Measurements from ENCODE around the gene FOXRED1.
A peak's percentile ranks its signal among the peaks of the same experiment; 100 is the strongest.
"Not testable (repeated sequence)": the region's sequence is repeated elsewhere in the genome, so short reads cannot be mapped to it uniquely, and the experiment has no call there.

Gene FOXRED1

DNA sequence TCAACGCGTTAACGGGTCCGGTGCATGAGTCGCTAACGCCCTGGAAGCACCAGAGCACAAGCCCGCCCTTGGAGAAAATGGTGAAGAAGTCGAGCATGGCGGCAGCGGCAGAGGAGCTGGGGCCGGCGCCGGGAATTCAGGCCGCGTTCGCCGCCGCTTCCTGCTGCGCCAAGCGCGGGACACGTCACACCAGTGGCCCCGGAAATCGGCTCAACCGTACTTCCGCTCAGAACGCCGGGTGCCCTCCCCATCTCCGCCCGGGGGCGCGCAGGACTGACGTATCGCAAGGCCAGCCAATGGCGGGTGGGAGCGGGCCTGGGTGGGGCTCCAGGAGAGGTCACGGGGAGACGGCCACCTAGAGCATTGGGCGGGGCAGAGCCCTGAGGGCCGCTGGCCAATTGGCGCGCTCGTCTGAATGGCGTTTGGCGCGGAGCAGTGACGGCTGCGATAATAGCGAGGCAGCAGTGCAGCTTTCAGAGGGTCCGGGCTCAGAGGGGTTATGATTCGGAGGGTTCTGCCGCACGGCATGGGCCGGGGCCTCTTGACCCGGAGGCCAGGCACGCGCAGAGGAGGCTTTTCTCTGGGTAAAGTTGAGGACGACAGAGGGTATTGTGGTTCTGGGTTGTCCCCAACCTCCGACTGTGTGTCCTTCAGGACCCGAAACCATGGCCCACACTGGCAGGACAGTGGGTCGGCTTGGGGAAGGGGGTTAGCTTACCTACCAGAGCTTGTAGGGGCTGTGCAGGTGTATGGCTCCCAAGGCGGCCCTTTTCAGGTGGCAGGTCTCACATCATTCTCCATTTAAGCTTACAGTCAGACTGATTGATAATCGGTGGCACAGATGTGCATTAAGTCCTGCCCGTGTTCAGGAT, at the start of gene FOXRED1, which contains the start of gene SRPRA:
FOXRED1 (plus strand) TSS at position 447 of the 872 bp plus-strand sequence; CDS start at position 500, 53 bp downstream.
SRPRA (minus strand) TSS at position 188 of the 872 bp plus-strand sequence; CDS start at position 97, 91 bp downstream.
- DNase-seq = peak; percentile 100

DNA sequence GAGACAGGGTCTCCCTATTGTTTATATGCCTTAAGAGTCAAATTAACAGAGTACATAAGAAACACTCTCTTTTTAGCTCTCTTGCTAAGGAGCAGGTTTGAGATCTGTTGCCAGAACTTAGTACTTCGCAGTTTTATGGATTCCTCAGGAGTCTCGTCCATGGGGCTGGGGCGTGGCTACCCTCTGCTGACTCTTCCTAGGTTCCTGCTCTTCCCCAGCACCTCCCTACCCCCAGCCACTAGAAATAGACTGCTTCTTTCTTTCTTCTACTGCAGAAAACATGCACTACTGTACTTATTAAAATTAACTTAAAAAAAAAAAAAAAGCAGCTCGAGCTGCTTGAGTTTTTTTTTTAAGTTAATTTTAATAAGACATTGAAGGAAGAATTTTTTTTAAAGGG, 49.4 kb upstream of the FOXRED1 start:
- no peak for DNase-seq

DNA sequence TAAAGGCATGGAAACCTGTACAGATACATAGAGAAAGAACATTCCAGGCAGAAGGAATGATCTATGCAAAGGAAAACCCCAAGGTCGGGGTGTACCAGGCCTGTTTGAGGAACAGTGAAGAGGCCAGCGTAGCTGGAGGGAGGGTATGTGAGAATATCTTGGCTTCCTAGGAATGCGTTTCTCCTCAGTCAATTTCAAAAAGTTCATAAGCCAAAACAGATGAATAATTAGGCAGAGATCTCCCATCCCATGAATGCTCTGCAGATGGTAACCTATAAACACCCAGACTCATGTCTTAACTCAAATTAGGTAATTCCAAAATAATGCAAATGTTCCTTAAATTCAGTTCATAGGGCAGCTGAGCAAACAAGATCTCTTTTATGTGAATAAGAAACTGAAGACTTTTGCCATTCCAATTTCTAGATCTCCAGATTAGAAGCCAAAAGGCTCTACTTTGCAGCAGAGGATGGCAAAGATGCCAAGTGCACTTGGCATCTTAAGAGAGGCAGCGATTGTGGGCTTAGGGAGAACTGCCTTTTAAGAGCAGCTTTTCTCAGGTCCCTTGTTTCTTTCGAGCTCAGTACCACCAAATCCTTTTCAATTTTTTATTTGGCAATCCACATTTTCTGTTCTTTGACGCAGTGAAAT, 44.2 kb upstream of the FOXRED1 start:
- no peak for DNase-seq

DNA sequence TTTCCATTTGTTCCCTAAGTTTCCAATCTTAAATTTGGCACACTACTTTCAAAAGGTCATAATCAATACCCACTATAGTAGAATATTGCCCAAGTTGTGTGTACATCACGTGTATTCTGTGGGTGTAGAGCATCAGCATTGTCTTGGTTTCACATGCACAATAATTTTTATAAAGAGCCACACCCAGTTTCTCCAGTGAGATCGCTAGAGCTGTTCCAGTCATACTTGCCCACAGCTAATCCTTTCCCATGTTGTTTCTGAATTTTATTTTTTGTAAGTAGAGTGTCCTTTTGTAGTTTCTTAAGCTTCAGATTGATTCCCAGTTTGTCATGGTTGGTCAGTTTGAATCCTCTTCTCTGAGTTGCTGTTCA, 43.7 kb upstream of the FOXRED1 start:
- no peak for DNase-seq

DNA sequence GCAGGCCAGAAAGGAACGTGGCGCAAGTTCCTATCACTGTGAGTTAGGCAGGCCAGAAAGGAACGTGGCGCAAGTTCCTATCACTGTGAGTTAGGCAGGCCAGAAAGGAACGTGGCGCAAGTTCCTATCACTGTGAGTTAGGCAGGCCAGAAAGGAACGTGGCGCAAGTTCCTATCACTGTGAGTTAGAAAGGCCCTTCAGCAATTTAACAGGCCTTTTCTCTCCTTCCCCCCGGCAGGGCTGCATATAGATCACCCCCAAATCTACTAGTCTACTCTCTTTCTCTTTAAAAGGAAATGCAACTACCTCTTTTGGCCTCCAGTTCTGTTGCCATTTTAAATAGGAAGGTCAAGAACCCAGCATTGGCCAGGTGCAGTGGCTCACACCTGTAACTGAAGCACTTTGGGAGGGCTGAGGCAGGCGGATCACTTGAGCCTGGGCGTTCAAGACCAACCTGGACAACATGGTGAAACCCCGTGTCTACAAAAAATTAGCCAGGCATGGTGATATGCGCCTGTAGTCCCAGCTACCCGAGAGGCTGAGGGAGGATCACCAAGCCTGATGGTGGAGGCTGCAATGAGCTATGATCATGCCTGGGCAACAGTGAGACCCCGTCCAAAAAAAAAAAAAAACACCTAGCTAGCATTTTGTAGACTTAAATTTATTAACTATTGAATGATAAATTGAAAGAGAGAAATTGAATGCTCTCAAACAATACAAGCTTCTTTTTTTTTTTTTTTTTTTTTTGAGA, 42.4 kb upstream of the FOXRED1 start:
- no peak for DNase-seq

- no peak for DNase-seq
Measured at GRCh38 chr11:126229858-126230540, 39.0 kb upstream of the FOXRED1 start.

DNA sequence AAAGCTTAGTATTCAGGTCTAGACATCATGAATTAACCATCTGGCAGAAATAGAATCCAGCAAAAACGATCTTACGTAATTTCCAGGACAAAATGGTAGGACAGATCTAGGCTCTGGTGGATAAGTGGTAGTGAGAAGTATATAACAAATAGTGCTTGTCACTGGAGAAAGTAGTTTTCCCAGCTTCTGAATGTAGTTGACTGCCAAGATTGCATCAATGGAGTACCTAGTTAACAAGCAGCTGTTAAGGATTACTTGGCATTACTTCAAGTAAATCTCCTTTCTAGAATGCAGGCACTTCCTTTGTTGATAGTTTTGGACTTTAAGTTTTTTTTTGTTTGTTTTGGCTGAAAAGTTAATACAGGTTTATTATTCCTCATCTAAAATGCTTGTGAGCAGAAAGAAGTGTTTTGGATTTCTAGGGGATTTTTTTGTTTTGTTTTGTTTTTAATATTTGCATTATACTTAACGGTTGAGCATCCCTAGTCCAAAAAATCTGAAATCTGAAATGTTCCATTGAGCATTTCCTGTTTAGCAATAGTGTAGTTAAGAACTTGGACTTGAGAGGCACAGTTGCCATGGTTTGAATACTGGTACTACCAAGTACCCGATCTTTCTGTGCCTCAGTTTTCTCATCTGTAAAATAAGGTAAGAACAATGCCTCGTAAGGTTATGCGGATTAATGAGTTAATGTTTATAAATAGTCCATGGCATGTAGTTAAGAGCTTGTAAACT, 37.1 kb upstream of the FOXRED1 start:
- DNase-seq = no peak

GRCh38 chr11:126232683-126233082, 36.3 kb upstream of the FOXRED1 start:
- DNase-seq = no peak

DNA sequence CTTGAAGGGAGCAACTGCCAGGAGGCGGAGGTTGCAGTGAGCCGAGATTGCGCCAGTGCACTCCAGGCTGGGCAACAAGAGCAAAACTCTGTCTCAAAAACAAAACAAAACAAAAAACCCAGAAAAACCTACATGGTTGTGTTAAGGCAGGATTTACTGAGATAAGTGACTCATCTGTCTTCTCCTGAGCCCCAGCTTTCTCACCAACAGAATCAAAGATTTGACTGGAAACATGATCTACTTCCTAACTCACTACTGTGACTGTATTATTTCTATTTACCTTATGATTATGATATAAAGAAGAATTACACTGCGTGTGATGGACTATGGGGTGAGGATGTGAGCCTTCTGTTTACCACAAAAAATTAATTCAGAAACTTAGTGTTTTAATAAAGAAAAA, 35.6 kb upstream of the FOXRED1 start:
- no peak for DNase-seq

- DNase-seq = no peak
Measured at GRCh38 chr11:126246636-126247035, 22.3 kb upstream of the FOXRED1 start.

GRCh38 chr11:126253265-126253664, 15.7 kb upstream of the FOXRED1 start:
- DNase-seq = no peak

DNA sequence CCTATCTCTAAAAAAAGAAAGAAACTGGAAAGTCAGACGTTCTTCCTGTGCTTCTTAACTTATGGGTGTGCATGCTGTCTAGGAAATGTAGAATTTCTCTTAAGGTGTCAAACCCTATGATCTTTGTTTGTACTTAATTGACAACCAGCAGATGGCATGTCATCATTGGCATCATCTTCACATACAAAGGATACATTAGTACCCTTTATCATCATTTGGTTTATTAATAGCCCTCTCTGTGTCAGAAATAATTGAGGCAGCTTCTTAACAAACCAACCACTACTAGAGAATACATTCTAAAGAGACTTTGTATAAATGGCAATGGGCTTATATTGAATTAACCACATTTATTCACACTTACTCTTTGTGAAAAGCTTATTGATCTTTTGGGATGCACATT, 14.1 kb upstream of the FOXRED1 start:
- DNase-seq = no peak

DNA sequence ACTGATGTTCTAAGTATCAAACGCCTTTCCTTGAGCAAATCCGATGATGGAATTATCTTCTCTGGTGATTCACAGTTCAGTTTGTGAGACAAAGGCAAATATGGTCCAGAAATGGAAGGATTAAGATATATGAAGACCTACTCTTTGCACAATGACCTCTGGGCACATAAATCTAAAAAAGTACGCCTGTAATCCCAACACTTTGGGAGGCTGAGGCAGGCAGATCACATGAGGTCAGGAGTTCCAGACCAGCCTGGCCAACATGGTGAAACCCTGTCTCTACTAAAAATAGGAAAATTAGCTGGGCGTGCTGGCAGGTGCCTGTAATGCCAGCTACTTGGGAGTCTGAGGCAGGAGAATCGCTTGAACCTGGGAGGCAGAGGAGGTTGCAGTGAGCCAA, 13.4 kb upstream of the FOXRED1 start:
- not testable (repeated sequence) for DNase-seq

GRCh38 chr11:126256216-126256615, 12.7 kb upstream of the FOXRED1 start:
- DNase-seq = no peak

GRCh38 chr11:126257144-126257543, 11.8 kb upstream of the FOXRED1 start:
- no peak for DNase-seq

GRCh38 chr11:126257764-126258163, 11.2 kb upstream of the FOXRED1 start:
- DNase-seq = no peak

- no peak for DNase-seq
Measured at GRCh38 chr11:126262216-126262615, 6.7 kb upstream of the FOXRED1 start.

DNA sequence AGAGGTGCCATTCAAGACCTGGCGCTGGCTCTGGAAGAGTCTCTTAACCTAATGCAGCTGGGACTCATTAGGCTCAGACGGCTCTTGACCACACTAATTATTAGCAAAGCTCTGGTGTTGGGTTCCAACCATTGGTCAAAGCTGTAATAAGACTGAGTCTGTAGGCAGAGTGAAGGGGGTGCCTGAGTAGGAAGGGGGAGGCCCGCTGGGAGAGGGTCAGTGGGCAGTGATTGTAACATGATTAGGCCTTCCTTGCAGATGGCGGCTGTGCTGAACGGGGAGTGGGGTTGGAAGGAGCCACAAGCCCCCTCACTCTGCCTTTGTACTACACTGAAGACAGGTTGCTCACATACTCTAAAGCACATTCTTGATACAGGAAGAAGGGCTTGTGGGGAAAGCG, 5.5 kb upstream of the FOXRED1 start:
- no peak for DNase-seq

DNA sequence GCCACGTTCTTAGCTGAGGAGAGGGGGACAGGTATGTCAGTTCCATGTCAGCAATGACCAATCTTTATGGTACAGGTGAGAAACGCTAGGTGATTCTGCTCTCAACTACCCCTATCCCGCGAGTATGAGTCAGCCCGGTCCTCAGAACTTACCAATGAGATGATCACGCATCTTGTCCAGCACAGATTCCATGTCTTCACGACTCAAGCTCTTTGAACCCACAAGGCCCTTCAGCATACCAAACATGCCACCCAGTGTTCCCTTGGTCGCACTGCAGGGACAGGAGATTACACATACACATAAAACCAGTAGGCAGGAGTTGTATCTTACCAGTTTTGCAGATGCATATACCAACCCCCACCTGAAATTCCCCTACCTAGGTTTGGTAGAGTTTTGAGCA, 3.1 kb upstream of the FOXRED1 start:
- DNase-seq = no peak

DNA sequence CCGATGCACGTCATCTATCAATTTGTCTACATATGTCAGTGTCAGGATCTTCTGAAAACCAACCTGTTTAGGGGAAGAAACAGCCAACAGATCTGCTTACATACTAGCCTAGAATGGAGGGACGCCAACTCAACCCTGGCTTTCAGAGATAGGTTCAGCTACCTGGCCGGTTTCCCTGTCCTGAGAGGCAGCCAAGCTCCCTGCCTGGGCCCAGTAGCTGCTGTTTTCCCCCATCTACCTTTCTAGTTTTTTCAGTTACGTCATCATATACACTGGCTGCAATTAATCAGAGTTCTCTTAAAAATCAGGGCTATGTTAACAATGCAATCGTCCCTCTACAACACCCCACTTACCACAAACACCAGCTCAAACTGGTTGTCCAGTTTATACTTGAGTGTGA, 1.3 kb upstream of the FOXRED1 start:
- DNase-seq = no peak

DNA sequence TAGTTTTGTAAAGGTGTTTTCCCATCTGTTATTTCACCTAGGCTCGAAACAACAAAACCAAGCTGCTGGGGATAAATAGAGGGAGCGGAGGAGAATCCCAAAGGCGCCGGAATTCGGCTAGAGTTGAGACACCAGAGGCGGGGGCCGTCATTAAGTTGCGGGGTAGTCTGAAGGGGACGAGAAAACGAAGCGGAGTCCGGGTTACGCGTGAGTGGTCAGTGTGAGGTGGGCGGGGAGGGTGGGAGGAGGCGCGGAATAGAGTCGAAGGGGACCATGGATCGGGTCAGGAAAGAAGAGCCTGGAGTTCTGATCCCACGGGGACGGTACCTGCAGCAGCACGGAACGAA, 620 bp upstream of the FOXRED1 start:
- no peak for DNase-seq

DNA sequence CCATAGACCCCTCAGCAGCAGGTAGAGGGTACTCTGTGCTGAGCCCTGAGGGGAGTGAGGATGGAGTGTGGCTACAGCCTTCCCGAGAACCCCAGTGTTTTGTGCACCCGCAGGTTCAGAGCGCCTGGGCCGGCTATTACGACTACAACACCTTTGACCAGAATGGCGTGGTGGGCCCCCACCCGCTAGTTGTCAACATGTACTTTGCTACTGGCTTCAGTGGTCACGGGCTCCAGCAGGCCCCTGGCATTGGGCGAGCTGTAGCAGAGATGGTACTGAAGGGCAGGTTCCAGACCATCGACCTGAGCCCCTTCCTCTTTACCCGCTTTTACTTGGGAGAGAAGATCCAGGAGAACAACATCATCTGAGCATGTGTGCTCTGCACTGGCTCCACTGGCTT, 8.4 kb downstream of the FOXRED1 start:
- DNase-seq = no peak
